ENCODE results near the gene STIP1. TPM values are rescaled to one million over a fixed set of nuclear protein-coding genes. Genes with fewer than 3 reads are reported as not detected.

STIP1 gene
- total RNA-seq, 1 donor from 2014 or later = 206 TPM

DNA sequence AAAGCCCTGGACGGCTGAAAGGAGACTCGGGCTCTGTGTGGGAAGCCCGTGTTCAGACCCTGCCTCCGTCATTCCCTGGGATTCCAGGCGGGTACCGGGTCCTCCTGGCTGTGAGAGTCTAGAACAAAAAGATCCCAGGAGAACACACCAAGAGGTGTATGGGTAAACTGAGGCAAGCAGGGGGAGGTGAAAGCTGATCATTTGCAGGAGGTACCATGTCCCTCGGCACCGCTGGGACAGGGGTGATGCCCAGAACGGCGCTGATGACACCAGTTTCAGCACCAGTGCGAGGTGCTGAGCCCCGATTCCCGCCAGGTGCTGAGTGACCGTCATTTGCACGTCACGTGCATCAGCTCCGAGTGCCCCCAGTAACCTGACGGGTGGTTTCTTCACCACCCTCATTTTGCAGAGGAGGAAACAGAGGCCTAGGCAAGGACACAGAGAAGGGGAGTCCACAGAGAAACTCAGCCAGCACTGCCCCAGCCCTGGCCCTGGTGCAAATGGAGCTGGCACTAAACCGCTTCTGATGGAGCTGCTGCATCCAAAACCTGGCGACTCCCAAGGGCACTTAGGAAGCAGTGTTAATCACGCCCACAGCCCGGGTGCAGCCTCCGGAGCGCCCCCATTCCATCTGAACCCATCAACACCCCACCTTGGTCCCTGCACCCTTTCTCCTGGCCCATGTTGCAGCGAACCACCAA is 36.9 kb upstream of the STIP1 start:
- Mint-ChIP-seq H3K27ac (no peak overlapping the region), H3K9me3 (no peaks in the 10 kb centered on the region), H3K4me3 (no peak overlapping the region), H3K36me3 (no peaks in the 10 kb centered on the region), H3K27me3 (peaks cover 3% of the 10 kb centered on the region), H3K4me1 (ENCODE audit: unreplicated experiment) (peaks cover 26% of the 10 kb centered on the region)
- no peak for DNase-seq (ENCODE audit: extremely low spot score, unreplicated experiment)
- TF ChIP-seq, protein P1, sequence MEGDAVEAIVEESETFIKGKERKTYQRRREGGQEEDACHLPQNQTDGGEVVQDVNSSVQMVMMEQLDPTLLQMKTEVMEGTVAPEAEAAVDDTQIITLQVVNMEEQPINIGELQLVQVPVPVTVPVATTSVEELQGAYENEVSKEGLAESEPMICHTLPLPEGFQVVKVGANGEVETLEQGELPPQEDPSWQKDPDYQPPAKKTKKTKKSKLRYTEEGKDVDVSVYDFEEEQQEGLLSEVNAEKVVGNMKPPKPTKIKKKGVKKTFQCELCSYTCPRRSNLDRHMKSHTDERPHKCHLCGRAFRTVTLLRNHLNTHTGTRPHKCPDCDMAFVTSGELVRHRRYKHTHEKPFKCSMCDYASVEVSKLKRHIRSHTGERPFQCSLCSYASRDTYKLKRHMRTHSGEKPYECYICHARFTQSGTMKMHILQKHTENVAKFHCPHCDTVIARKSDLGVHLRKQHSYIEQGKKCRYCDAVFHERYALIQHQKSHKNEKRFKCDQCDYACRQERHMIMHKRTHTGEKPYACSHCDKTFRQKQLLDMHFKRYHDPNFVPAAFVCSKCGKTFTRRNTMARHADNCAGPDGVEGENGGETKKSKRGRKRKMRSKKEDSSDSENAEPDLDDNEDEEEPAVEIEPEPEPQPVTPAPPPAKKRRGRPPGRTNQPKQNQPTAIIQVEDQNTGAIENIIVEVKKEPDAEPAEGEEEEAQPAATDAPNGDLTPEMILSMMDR (conservative IDR thresholded peaks at IDR 0.05) = peak; percentile 4

DNA sequence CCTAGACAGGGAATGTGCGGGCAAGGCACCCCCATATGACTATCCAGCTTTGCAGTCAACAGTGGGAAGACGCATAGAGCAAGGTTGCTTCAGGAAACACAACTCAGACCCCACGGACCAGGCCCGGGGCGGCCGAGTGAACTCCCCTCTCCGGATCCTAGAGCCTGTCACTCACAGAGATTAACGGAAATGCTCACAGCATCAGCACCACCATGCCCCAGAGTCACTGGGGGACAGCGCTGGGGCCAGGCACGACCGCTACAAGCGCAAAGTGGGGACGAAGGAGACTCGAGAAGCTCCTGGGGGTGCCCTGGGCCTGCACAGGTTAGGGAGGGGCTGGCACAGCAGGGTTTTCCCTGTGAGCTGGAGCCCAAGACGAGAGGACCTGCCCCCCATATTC is 35.9 kb upstream of the STIP1 start:
- Mint-ChIP-seq H3K4me3 (no peak overlapping the region), H3K36me3 (no peaks in the 10 kb centered on the region), H3K9me3 (no peaks in the 10 kb centered on the region), H3K4me1 (ENCODE audit: unreplicated experiment) (peaks cover 31% of the 10 kb centered on the region), H3K27ac (no peak overlapping the region), H3K27me3 (peaks cover 3% of the 10 kb centered on the region)
- TF ChIP-seq, protein P1 (conservative IDR thresholded peaks at IDR 0.05) = no peak
- no peak for DNase-seq (ENCODE audit: extremely low spot score, unreplicated experiment)

DNA sequence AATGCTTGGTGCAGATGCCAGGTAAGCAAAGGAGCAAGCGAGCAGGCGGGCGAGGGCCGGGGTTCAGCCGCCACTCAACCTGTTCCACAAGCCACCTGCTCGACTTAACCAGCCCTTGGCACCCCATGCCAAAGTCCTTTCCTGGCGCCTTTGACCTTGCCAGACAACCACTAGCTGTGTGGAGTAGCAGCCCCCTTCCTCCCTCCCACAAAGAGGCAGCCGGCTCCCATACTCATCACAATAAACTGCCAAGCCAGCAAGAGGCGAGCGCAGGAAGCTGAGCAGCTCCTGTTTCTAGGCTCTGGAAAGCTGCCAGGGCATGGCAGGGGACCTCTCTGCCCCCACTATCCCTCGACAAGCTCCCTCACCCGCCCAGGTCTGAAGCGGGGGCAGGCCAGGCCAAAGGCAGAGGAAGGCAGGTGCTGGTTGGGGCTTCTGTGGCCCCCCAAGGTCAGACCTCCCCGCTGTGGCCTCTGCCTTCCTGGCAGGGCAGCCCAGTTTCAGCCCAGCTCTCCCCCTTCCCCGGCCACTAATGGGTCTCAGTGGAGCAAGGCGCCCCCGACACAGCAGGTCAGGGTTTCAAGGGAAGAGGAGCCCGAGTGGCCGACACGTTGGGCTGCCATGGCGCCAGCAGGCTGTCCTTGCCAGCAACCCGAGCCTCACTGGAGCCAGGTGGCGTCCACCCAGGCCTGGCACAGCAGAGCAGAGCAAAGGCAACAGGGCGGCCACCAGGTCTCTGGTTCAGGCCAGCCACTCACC is 35.3 kb upstream of the STIP1 start:
- H3K4me1 Mint-ChIP-seq (ENCODE audit: unreplicated experiment) = peaks cover 27% of the 10 kb centered on the region
- no peak overlapping the region for H3K4me3 Mint-ChIP-seq

DNA sequence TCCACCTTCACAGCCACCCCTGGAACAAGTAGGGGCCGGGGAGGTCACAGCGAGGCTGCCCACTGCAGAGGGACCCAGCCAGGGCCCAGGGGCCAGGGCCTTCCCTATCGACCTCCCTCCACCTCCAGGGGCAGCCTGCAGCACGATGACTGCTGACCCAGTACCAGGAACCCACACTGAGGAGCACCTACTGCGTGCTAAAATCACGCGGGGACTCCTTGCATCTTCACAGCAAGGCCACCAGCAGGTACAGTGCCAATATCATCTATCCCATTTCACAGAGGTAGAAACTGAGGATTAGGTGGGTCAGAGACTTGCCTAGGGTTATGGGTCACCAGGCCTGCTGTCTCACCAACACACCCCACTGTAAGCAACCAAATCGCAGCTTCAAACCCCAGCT is 34.6 kb upstream of the STIP1 start:
- Mint-ChIP-seq H3K36me3 (no peaks in the 10 kb centered on the region), H3K4me1 (ENCODE audit: unreplicated experiment) (peaks cover 27% of the 10 kb centered on the region), H3K4me3 (no peak overlapping the region), H3K9me3 (no peaks in the 10 kb centered on the region), H3K27me3 (peaks cover 3% of the 10 kb centered on the region), H3K27ac (no peak overlapping the region)
- no peak for DNase-seq (ENCODE audit: extremely low spot score, unreplicated experiment)
- TF ChIP-seq, protein P1 (conservative IDR thresholded peaks at IDR 0.05) = no peak

More for the DNA sequence above, 35.3 kb upstream of the STIP1 start:
- Mint-ChIP-seq H3K36me3 (no peaks in the 10 kb centered on the region), H3K27me3 (peaks cover 3% of the 10 kb centered on the region), H3K9me3 (no peaks in the 10 kb centered on the region), H3K27ac (no peak overlapping the region)
- no peak for DNase-seq (ENCODE audit: extremely low spot score, unreplicated experiment)
- TF ChIP-seq, protein P1 (conservative IDR thresholded peaks at IDR 0.05) = no peak

DNA sequence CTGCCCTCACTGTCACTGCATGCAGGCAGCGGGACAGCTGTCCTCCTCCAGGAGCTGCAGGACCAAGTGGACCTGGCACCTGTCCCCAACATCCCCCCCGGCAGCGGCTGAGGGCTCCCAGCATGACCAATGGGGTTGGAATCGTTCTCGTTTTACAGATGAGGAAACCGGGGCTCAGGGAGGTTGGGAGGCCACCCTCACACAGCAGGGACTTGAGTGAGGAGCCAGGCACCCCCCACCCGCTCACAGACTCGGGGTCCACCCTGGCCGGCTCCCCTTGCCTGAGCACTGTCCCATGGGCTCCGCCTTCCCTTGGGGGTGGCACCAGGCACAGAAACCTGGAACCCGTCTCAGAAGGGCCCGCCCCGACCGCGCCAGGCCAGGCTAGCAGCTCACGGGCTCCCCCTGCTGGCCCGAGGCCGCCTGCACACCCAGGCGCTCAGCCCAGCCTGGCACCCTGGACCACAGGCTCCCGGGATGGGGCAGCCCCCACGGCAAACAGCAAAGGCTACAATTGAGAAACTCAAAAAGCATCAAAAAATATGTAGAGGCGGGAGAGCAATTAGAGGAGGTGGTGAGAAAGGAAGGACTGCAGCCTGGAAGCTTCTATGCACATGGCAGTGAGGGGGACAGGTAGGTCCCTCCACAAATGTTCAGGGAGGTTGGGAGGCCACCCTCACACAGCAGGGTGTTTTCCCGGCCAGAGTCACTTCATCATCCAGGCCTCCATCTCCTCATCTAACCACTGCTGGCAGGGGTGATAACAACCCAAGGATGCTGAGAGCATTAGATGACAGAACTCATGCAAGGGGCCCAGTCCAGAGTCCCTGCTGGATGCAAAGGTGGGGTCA is 32.9 kb upstream of the STIP1 start:
- Mint-ChIP-seq H3K36me3 (no peaks in the 10 kb centered on the region), H3K9me3 (no peaks in the 10 kb centered on the region), H3K4me3 (no peak overlapping the region), H3K27me3 (peaks cover 3% of the 10 kb centered on the region), H3K27ac (no peak overlapping the region), H3K4me1 (ENCODE audit: unreplicated experiment) (peaks cover 21% of the 10 kb centered on the region)
- TF ChIP-seq, protein P1 (conservative IDR thresholded peaks at IDR 0.05) = peak; percentile 100
- no peak for DNase-seq (ENCODE audit: extremely low spot score, unreplicated experiment)

Data from type B pancreatic cell (in vitro differentiated cells).